HepG2 (cell line): ENCODE data around the gene HSF2BP. TPM values are rescaled to one million over a fixed set of nuclear protein-coding genes. Genes with fewer than 3 reads are reported as not detected.

Experiments
- ATAC-seq: fragments of 200-7000 bp; cut with Tn5 transposase; 3 replicates; pipeline ENCODE4 v1.9.1; 2020; ENCODE audit warnings: mild to moderate bottlenecking, moderate library complexity
- BruUV-seq: library from RNA; stranded (reverse); fragments of 400-500 nt; replicated peaks from 2 replicates; lab custom pipeline; 2021; lab: Mats Ljungman, UMichigan
- CTCF ChIA-PET: fragments of 300-600 bp; formaldehyde crosslinking; extraction: SDS; loops from one replicate; lab custom pipeline; 2021; ENCODE audit warnings: low total read pairs, inconsistent platforms, low intra/inter-chr PET ratio; lab: Yijun Ruan, JAX
- POLR2A ChIA-PET: fragments of 350-600 bp; sonication (Branson Sonifier 250); formaldehyde crosslinking; loops from one replicate; lab custom pipeline; 2020; ENCODE audit warnings: antibody characterized with exemption, inconsistent platforms; lab: Yijun Ruan, JAX
- DNase-seq: peaks from one replicate; pipeline ENCODE4 v3.0.0-alpha.2; 2015; ENCODE audit warnings: low spot score
- FAIRE-seq: peaks from 3 replicates; lab custom pipeline; 2011; peaks lifted over from hg19 to GRCh38; lab: Jason Lieb, UNC
- H2AFZ ChIP-seq: one replicate; pipeline ENCODE4 v1.6.1; 2011; ENCODE audit warnings: low read length, inconsistent platforms
- H3K27ac ChIP-seq: fragments of 300-600 bp; 3 replicates; pipeline ENCODE4 v1.8.0; 2011; ENCODE audit warnings: mixed run types, mild to moderate bottlenecking, mixed read lengths, low read length, inconsistent platforms; ENCODE audit not compliant: insufficient read depth; ENCODE audit errors: extremely low read length
- H3K27me3 ChIP-seq, 2 experiments: fragments of 200-600 bp in 1 of 2; 2 replicates in 1 of 2; 3 replicates in 1 of 2; pipeline versions ENCODE4 v1.6.0 to v1.8.0; 2011; ENCODE audit warnings: low read length in 2 of 2, mild to moderate bottlenecking in 2 of 2, moderate library complexity in 2 of 2, inconsistent platforms in 1 of 2; ENCODE audit not compliant: insufficient read depth in 2 of 2, control insufficient read depth in 1 of 2
- H3K36me3 ChIP-seq, 2 experiments: fragments of 200-600 bp in 1 of 2; replicated peaks in 1 of 2; 2 replicates in 1 of 2; 3 replicates in 1 of 2; pipeline versions ENCODE4 v1.5.1 to v1.8.0; 2011; ENCODE audit warnings: low read length in 2 of 2, inconsistent platforms in 1 of 2; ENCODE audit not compliant: insufficient read depth in 2 of 2, control insufficient read depth in 1 of 2
- H3K4me1 ChIP-seq: 2 replicates; pipeline ENCODE4 v1.5.1; 2012; ENCODE audit warnings: low read length, inconsistent platforms; ENCODE audit not compliant: insufficient read depth
- H3K4me2 ChIP-seq: 2 replicates; pipeline ENCODE4 v1.6.0; 2011; ENCODE audit warnings: low read depth, low read length, inconsistent platforms
- H3K4me3 ChIP-seq, 3 experiments: fragments of 200-600 bp in 1 of 3; sonication (generic), shearing (Covaris generic) in 1 of 3; replicated peaks in 1 of 3; 2 replicates each; pipeline ENCODE4 v1.5.1; 2011 to 2016; ENCODE audit warnings: low read length in 3 of 3, inconsistent platforms in 2 of 3, low read depth in 2 of 3, mild to moderate bottlenecking in 2 of 3, control low read depth in 1 of 3, mixed read lengths in 1 of 3; ENCODE audit not compliant: insufficient read depth in 1 of 3
- H3K79me2 ChIP-seq: one replicate; pipeline ENCODE4 v1.6.1; 2011; ENCODE audit warnings: low read length, inconsistent platforms; ENCODE audit not compliant: insufficient read depth
- H3K9ac ChIP-seq: 2 replicates; pipeline ENCODE4 v1.6.0; 2011; ENCODE audit warnings: mild to moderate bottlenecking, low read depth, low read length, inconsistent platforms; ENCODE audit not compliant: insufficient read depth
- H3K9me3 ChIP-seq: 2 replicates; pipeline ENCODE4 v1.5.1; 2012; ENCODE audit warnings: mild to moderate bottlenecking, low read length
- H4K20me1 ChIP-seq: 2 replicates; pipeline ENCODE4 v1.6.0; 2011; ENCODE audit warnings: inconsistent platforms, mild to moderate bottlenecking, low read length, moderate library complexity; ENCODE audit not compliant: insufficient read depth
- ASH2L ChIP-seq: fragments of 300-600, 200-600 bp; sonication (generic); IDR thresholded peaks from 2 replicates; pipeline ENCODE4 v1.7.0; 2017; ENCODE audit warnings: low read depth, mild to moderate bottlenecking, moderate library complexity, mixed read lengths, low read length; ENCODE audit not compliant: insufficient read length
- BCL6 ChIP-seq: IDR thresholded peaks from 2 replicates; pipeline ENCODE4 v1.6.1; 2016; ENCODE audit warnings: missing genetic modification reagents, missing compliant biosample characterization
- GATA4 ChIP-seq: sonication (generic); IDR thresholded peaks from 2 replicates; pipeline ENCODE4 v1.6.1; 2016; ENCODE audit warnings: antibody characterized with exemption, low read depth, borderline replicate concordance
- NFIB ChIP-seq: sonication (generic); formaldehyde crosslinking; IDR thresholded peaks from 2 replicates; pipeline ENCODE4 v1.9.0; 2021; ENCODE audit warnings: missing genetic modification reagents, mild to moderate bottlenecking, borderline replicate concordance
- ONECUT2 ChIP-seq: sonication (generic); formaldehyde crosslinking; IDR thresholded peaks from 2 replicates; pipeline ENCODE4 v1.4.0; 2020; ENCODE audit warnings: missing genetic modification reagents
- PRDM10 ChIP-seq: sonication (generic); formaldehyde crosslinking; IDR thresholded peaks from 2 replicates; pipeline ENCODE4 v1.4.0; 2020; ENCODE audit warnings: low read depth, missing genetic modification reagents
- RAD21 ChIP-seq: fragments of 450-650 bp; formaldehyde crosslinking; IDR thresholded peaks from 2 replicates; pipeline ENCODE4 v1.5.0; 2020; ENCODE audit warnings: mild to moderate bottlenecking
- RFX1 ChIP-seq: fragments of 450-650 bp; IDR thresholded peaks from 2 replicates; pipeline ENCODE4 v1.6.1; 2017
- ZNF468 ChIP-seq: sonication (generic); formaldehyde crosslinking; IDR thresholded peaks from 2 replicates; pipeline ENCODE4 v1.8.0; 2022; ENCODE audit warnings: mild to moderate bottlenecking, moderate library complexity, missing genetic modification reagents
- ZNF687 ChIP-seq: sonication (generic); formaldehyde crosslinking; IDR thresholded peaks from 2 replicates; pipeline ENCODE4 v1.5.1; 2020; ENCODE audit warnings: mild to moderate bottlenecking, missing genetic modification reagents, moderate library complexity
- ZNF704 ChIP-seq: sonication (generic); formaldehyde crosslinking; IDR thresholded peaks from 2 replicates; pipeline ENCODE4 v1.8.1; 2023; ENCODE audit warnings: mild to moderate bottlenecking, inconsistent platforms, moderate library complexity, missing genetic modification reagents, borderline replicate concordance
- ZNF776 ChIP-seq: sonication (generic); formaldehyde crosslinking; IDR thresholded peaks from 2 replicates; pipeline ENCODE4 v1.4.0; 2020; ENCODE audit warnings: mild to moderate bottlenecking, missing genetic modification reagents
- ZNF781 ChIP-seq: sonication (generic); formaldehyde crosslinking; IDR thresholded peaks from 2 replicates; pipeline ENCODE4 v1.5.1; 2020; ENCODE audit warnings: borderline replicate concordance, mild to moderate bottlenecking, missing genetic modification reagents; ENCODE audit errors: not compliant biosample characterization
- ZSCAN21 ChIP-seq: sonication (generic); formaldehyde crosslinking; IDR thresholded peaks from 2 replicates; pipeline ENCODE4 v1.8.0; 2022; ENCODE audit warnings: mild to moderate bottlenecking, missing genetic modification reagents, moderate library complexity, borderline replicate concordance
- WGBS: methylation state at CpG from one replicate; pipeline ENCODE4 v1.1.6; 2017; ENCODE audit warnings: low lambda C conversion rate; 5-methylcytosine and 5-hydroxymethylcytosine counted together
- in situ Hi-C: cut with HindIII; loops from 2 replicates; pipeline ENCODE4 v1.10.0; 2017; ENCODE audit warnings: low pct_unique_long_range_greater_than_20kb; ENCODE audit not compliant: extremely low pct_ligation_motif_present
- intact Hi-C: fragments of 100-400 bp; cut with micrococcal nuclease; formaldehyde crosslinking; loops from one replicate; pipeline ENCODE4 v1.10.0; 2022; ENCODE audit not compliant: unreplicated experiment
- polyA plus RNA-seq, 8 experiments: library from polyadenylated mRNA; depleted of rRNA in 3 of 8; stranded (reverse) in 7 of 8; unstranded in 1 of 8; fragments of >200 nt; fragmentation: Illumina TruSeq in 4 of 8; extraction: Trizol in 4 of 8; gene quantifications; 2 replicates each; pipeline versions ENCODE4 v1.2.1 to v1.2.3, GENCODE V29; 2011 to 2016; ENCODE audit warnings: low read depth in 4 of 8, missing spikeins in 1 of 8, mixed read lengths in 1 of 8; ENCODE audit not compliant: insufficient read depth in 1 of 8
- total RNA-seq, 5 experiments: library from RNA; depleted of rRNA; stranded (reverse); fragments of >200 nt; fragmentation: Illumina TruSeq; extraction: Trizol; gene quantifications; 2 replicates each; pipeline ENCODE4 v1.2.3, GENCODE V29; 2016; ENCODE audit warnings: low read depth in 1 of 5

The HSF2BP gene
- total and polyA plus RNA-seq, 2 of the 13 experiments (the other 11 are each of a cell fraction or from before 2014, with no cell fraction given): 0.67 to 2.2 TPM

- Histone ChIP-seq H3K27ac (peak overlapping the region; percentile 69), H3K4me1 (peaks cover 79% of the 10 kb centered on the region), H3K9ac (no peak overlapping the region), H3K4me3 (no peak overlapping the region), H3K79me2 (no peaks in the 10 kb centered on the region), H3K27me3 (no peaks in the 10 kb centered on the region), H3K36me3 (peaks cover 2 to 9% of the 10 kb centered on the region in 2 experiments; a peak in 2 of 5 replicates), H3K9me3 (no peaks in the 10 kb centered on the region), H2AFZ (no peak overlapping the region), H4K20me1 (no peaks in the 10 kb centered on the region), H3K4me2 (peak overlapping the region; percentile 41)
- ATAC-seq: peak; percentile 31
- ChIA-PET CTCF (no interaction called here), POLR2A (interaction anchor here (1.2 to 1.8 kb wide), 2 partner anchors 19 to 29 kb away, joined by 5 to 8 read pairs; no protein-coding TSS in a partner anchor)
- in situ Hi-C loops (no loop called here), intact Hi-C loops (loop anchor here (10.0 kb wide), 1 partner anchor 75 kb away; the partner anchor contains the start of gene CSTB)
- FAIRE-seq: no peak
- BruUV-seq: no TSS peak
- 51% methylated on average over 7 of the region's 13 CpGs for WGBS
- DNase-seq: no peak
- TF ChIP-seq RFX1 (peak; percentile 27; the same call in 1 of the 2 replicates), ZNF776 (CRISPR knock-in tag) (0 out of 2 replicates have a peak, but pooled peaks have one; percentile 36), BCL6 (CRISPR knock-in tag) (no peak), ONECUT2 (CRISPR knock-in tag) (peak; percentile 87), PRDM10 (CRISPR knock-in tag) (no peak), ZNF781 (CRISPR knock-in tag) (no peak), ASH2L (peak; percentile 25), NFIB (no peak), ZNF687 (CRISPR knock-in tag) (peak; percentile 45; the same call in 1 of the 2 replicates), GATA4 (0 out of 2 replicates have a peak, but pooled peaks have one; percentile 13), RAD21 (CRISPR knock-in tag) (0 out of 2 replicates have a peak, but pooled peaks have one; percentile 12), ZNF704 (0 out of 2 replicates have a peak, but pooled peaks have one; percentile 37), ZNF468 (CRISPR knock-in tag) (0 out of 2 replicates have a peak, but pooled peaks have one; percentile 62), ZSCAN21 (CRISPR knock-in tag) (0 out of 2 replicates have a peak, but pooled peaks have one; percentile 45)
Measured at GRCh38 chr21:43699933-43700599, 40.8 kb upstream of the HSF2BP start.
